ENCODE results near the gene PRSS27. TPM values are rescaled to one million over a fixed set of nuclear protein-coding genes. Genes with fewer than 3 reads are reported as not detected.

The PRSS27 gene
- total and polyA plus RNA-seq, 2 of the 8 experiments (the other 6 are each of a cell fraction or from before 2014, with no cell fraction given) = 1.3 to 7.5 TPM

DNA sequence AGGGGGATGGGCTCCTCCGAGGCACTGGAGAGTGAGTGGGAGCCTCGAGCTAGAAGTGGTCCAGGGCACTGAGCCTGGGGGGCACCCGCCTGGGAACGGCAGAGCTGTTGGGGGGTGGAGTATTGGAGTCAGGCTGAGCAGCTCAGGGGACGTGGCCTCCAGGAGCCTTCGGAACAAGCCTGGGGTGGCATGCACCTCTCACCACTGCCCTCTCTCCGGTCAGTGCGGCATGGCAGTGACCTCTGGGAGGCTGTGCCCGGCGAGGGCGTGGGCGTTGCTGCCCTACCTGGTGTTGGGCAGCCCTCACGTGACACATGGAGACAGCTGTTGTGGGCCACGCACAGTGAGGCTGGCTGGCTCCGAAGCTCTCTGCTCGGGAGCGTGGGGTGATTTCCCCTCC is 13.9 kb downstream of the PRSS27 start (continued):
- TF ChIP-seq SP4 (IDR thresholded peaks at IDR 0.05; ENCODE audit: low read length) (no peak), MAFK (IDR thresholded peaks at IDR 0.05; ENCODE audit: low read depth, low read length) (no peak), RFX5 (IDR thresholded peaks at IDR 0.05; ENCODE audit: borderline replicate concordance, low read depth, low read length) (no peak), CEBPB (IDR thresholded peaks at IDR 0.05; ENCODE audit: low read depth, low read length) (no peak)
- TF ChIP-seq, protein P1, sequence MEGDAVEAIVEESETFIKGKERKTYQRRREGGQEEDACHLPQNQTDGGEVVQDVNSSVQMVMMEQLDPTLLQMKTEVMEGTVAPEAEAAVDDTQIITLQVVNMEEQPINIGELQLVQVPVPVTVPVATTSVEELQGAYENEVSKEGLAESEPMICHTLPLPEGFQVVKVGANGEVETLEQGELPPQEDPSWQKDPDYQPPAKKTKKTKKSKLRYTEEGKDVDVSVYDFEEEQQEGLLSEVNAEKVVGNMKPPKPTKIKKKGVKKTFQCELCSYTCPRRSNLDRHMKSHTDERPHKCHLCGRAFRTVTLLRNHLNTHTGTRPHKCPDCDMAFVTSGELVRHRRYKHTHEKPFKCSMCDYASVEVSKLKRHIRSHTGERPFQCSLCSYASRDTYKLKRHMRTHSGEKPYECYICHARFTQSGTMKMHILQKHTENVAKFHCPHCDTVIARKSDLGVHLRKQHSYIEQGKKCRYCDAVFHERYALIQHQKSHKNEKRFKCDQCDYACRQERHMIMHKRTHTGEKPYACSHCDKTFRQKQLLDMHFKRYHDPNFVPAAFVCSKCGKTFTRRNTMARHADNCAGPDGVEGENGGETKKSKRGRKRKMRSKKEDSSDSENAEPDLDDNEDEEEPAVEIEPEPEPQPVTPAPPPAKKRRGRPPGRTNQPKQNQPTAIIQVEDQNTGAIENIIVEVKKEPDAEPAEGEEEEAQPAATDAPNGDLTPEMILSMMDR (IDR thresholded peaks at IDR 0.05; ENCODE audit: control extremely low read depth in 1 of 3, insufficient read depth in 1 of 3, low read depth in 1 of 3, low read length in 3 of 3) = no peak
